HT1080 (cell line): Measurements from ENCODE around the gene TWIST2. TPM values are rescaled to one million over a fixed set of nuclear protein-coding genes. Genes with fewer than 3 reads are reported as not detected.

Experiments used
- DNase-seq: peaks from one replicate; pipeline ENCODE4 v3.0.0-alpha.2; 2015; ENCODE audit warnings: low read depth
- total RNA-seq: library from RNA; depleted of rRNA; stranded (reverse); fragments of >200 nt; shearing (Covaris generic); gene quantifications from 2 replicates; pipeline ENCODE4 v1.2.3, GENCODE V29; 2014

Gene TWIST2
- total RNA-seq, 1 experiment from 2014 or later: 52.1 TPM

DNA sequence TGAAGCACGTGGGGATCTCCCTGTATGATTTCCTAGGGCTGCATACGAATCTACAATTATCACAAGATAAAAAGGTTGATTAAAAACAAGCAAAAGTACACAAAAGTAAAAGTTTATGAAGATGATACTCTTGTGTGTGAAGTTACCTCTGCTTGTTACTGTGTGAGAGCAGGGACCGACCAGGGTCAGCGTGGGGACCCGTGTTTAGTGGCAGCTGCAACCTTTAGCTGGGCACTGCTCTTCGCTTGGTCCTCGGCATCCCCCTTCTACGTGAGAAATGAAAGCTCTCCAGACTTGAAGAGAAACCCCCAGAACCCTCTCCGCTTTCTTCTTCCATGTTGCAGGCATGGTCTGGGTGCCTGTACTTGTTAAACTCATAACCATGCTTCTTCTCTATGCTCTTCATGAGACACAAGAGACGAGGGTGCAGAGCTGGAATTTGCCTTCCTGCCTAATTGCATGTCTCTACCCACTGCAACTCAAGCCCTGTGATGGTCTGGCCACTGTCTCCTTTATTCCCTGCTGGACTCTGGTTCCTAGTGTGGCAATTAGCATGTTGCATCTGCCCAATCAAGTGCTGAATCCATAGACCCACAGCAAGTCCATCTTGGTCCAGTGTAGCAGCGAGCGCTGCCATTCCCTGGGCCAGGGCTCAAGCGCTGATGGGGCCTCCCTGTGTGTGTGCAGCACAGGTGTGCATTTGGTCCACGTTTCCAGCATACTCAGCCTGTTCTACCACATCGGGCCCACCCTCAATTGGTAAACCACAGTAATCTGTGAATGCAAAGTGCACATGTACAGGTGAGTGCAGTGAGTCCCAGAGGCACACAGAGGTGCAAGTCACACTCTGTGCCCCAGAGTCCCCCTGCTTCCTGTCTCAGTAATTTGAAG lies 88.5 kb downstream of the TWIST2 start:
- DNase-seq: no peak

DNA sequence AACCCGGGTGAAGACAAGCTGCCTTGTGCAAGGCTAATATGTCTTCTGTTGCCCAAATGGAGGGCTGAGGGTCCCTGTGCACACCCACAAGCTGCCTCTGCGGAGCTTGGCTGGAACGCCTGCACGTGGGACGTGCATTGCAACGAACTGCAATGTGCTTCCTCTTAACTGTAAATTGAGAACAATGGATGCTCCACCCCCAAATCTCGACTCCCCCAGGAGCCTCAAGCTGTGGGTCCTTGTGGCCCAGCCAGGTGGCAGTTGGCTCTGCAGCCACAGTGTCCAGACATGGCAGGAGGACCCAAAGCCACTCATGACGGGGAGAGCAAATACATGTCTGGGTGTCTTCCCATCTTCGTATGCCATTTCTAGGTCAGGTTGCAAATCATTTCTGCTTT lies 90.1 kb downstream of the TWIST2 start:
- DNase-seq: no peak

DNA sequence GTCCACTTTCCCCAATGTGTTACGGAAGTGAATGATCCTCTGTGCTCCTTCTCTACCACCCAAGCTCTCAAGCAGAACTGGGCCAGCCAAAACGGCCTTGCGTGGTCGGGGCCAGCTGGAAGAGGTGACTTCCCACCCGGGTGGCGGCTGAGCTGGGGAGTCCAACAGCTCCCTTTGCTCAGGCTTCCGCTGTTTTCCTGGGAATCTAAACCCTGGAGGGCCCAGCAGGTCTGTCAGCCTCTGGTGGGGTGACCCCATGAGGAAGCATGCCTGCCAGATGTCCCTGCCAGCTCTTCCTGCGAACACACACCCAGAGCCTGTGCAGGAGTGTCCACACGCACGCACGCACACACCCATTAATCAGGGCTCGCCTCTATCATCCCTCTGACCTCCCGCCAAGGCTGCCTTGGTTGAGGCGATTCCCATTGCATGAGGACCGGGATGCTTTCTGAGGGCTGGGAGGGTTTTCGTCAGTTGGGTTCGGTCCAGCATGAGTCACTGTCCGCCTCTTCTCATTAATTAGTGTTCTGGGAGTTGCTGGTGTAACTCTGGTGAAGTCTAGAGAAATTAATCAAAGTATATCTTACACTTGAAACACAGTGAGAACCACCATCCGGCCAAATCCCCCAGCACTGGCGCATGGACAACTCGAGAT lies 90.6 kb downstream of the TWIST2 start:
- DNase-seq: peak; percentile 27

DNA sequence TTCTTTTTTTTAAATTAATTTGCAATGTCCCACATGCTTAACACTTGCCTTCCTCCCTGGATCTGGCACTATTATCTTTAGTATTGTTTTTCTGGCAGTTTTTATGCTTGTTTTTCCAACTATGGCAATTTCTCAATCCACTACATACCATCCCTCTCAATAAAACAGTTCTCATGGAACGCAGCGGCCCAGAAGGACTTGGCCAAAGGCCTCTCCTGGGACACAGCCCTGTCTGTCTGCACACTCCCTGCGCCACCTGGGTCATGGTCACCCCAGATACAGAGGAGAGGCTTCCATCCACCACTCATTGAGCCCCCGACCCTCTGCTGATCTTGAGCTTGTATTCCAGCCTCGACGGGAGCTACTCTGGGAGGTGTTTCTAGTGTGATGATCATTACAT lies 91.2 kb downstream of the TWIST2 start:
- no peak for DNase-seq

DNA sequence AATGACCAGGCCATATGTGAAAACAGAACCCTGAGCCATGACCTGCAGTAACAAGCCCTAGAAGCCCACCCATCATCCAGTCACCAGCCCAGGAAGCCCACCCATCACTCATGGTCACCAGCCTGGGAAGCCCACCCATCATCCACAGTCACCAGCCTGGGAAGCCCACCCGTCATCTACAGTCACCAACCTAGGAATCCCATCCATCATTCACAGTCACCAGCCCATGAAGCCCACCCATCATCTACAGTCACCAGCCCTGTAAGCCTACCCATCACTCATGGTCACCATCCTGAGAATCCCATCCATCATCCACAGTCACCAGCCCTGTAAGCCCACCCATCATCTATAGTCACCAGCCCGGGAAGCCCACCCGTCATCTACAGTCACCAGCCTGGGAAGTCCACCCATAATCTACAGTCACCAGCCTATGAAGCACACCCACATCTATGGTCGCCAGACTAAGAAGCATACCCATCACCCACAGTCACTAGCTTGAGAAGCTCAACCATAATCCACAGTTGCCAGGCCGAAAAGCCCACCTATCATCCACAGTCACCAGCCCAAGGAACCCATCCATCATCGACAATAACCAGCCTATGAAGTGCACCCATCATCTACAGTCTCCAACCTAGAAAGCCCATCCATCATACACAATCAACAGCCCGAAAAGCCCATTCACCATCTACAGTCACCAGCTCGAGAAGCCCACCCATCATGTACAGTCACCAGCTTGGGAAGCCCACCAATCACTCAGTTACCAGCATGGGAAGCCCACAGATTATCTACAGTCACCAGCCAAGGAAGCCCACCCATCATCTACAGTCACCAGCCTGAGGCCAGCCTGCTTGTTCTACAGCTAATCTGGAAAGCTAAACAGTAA lies 91.9 kb downstream of the TWIST2 start:
- no peak for DNase-seq

DNA sequence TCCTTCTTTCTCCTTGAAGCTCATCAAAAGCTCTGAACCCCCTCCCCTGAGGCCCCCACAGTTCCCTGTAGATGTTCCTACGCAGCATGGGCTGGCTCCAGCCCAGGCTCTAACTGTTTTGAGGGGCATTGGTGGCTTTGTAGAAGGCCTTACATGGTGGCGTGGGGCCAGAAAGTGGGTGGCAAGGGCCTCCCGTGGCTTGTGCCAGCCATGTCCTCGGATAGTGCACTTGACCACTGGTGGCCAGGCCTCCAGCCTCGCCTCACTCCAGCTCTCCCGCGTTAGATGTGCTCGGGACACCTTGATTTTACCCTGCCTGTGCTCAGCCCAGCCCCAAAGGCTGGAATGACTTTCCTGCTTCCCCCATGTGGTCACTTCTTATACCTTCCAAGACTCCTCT lies 92.9 kb downstream of the TWIST2 start:
- DNase-seq: no peak

DNA sequence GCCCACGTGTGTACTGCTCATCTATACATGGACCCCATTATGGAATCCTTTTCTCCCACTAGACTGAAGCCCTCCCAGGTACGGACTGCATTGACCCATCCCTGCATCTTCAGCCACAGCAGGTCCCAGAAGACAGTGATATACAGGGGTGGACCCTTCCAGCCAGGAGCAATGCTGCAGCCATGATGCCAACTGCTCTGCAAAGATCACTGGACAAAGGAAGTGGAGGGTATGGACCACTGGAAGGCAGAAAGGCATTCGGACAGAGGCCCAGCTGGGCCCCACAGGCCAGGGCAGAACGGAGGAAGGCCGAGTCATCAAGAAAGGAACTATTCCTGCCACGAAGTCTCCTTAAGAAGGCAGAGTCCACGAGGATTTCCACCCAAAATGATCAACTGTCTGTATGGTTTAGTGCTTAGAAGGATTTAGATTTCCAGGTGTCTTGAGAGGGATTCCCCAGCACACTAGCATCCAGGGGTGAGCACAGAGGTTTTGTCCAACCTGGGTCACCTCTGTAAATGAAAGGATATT lies 93.4 kb downstream of the TWIST2 start:
- no peak for DNase-seq

DNA sequence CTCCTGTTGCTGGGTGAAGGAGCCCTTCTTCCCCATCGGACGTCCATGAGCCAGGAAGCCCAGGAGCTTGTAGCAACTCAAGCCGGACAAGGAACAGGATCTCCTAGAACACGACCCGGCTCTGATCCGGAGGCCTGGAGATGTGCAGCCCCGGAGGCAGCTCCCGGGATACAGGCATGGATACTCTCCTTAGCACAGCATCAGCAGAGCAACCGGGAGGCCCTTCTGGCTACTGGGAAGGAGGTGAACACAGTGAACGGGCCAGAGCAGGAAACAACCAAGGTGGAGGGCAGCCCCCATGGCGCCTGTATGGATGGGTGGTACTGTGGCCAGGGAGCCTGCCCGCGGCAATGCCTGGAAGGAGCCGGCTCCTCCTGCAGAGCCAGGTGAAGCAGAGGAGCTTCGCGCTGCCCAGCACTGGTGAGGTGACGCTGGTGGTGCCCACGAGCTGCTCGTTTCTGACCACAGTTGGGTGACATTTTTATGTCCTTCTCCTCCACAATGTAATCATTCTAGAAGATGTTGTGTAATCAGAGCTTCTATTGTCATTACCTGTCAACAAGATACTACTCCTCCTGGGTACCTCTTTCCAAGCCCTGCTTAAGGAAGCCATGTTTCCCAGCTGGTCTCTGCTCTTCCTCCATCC lies 94.3 kb downstream of the TWIST2 start:
- no peak for DNase-seq

DNA sequence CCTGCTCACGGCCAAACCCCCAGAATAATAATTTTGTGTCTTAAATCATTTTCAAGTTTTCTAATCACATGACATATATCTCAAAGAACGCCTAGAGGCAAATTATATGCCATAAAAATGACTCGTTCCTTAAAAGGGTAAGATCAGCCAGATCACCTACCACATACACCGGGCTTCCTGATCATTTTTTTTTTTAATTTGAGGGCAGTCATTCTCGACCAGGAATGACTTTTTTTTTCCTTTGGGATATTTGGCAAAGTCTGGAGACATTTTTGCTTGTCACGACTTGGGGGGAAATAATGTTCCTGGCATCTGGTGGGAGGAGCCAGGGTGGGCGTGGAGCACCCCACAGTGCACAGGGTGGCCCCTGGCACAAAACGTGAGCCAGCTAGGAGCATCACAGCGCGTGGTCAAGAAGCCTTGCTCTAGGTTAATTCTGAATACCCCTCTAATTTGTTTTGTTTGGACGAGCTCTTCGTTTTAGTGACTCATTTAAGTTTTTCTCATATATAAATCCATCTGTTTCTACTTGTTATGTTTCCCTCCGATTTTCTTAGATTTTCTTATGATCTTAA lies 94.9 kb downstream of the TWIST2 start:
- DNase-seq: no peak

DNA sequence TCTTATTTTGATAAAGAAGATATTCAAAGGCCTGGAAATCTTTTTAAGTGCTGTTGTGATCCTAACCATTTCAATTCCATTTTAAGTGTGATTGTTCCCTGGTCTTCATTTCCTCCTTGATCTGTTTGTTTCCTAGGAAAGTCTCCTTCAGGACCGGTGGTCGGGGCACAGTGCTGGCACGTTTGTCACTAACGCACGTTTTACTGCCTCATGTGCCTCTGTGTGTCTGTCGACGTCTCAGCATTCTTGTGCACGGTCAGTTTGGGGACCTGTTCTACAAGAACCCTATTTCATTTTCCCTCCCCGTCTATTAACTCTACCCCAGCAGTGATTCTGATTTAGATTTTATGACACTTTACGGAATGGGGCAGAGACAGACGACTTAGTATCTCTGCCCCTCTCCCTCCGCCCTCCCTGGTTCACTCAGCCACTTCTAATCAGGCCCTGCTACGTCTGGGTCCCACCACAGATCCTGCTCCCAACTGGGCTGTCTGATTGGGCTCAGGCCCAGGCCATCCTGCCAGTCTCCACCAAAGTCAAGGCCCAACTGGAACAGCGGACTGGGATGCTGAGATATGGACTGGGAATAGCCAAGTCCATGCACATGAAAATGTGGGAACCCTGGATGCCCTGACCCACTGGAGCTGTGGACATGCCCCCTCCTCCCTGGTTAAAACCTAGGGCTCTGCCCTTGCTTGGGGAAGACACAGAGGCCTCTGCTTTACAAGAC lies 95.6 kb downstream of the TWIST2 start:
- DNase-seq: no peak

DNA sequence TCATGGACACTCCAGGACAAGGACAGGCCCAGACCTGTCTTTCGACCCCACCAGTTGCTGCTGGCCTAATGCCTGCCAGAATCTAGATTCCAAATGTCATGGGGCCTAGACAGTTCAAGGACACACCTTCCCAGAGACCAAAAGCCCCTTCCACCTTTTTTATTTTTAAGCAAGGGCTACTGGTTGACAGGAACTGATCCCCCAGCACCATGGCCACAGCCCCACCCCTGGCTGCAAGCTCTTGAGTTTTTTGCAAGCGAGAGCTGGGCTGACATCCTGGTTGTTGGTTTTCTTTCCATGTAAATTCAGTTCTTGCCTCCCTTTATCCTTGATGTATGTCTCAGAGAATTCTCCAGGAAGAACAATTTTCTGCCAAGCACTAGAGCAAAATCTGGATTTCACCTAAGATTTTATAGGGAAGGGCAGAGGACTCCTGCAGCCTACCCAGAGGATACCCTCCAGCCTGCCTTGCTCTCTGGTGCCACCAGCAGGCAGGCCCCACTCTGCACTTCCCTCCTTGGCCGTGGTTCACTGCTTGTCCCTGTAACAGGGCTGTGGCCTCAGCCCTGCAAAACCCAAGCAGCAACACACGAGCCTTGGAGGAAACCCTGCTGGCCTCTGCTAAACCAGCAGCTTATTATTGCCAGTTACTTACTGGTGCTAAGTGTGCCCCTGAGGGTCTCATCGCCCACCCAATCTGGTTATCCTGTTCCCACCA lies 97.7 kb downstream of the TWIST2 start:
- peak; percentile 44 for DNase-seq

DNA sequence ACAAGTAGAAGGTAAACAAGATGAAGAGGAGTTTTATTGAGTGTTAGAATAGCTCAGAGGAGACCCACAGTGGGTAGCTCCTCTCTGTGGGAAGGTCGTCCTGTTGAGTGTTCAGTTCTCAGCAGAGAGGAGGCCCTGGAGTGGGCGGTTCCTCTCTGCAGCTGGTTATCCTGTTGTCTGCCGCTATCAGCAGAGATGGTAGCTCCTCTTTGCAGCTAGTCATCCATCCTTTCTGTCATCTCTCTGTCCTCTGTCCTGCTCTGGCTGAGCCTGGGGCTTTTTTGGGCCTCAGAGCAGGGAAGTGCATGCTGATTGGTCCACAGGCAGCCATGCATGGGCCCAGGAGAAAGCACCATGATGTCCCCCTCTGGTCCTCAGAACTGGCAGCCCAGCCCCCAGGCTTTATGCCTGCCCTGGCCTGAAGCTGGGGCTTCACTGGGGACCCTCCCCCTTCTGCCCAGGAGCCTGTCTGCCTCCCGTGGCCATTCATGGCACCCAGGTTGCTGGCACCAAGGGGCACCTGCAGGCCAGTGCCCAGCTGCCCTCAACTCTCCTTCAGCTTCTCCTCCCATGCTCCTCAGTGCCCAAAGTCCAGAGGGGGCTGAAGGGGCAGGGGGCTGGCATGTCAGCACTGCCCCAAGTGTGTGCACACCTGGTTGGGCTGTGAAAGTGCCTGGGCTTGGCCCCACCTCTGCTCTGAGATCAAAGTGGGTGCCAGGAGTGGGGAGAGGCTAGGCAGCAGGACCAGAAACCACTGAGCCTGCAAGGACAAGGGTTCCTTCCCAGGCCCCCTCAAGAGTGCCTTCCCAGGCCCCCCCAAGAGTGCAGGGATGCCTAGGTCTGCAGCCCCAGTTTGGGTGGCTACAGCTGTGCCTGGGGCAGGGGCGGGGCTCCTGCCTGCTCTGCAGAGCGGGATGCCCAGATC lies 98.7 kb downstream of the TWIST2 start:
- DNase-seq: no peak

DNA sequence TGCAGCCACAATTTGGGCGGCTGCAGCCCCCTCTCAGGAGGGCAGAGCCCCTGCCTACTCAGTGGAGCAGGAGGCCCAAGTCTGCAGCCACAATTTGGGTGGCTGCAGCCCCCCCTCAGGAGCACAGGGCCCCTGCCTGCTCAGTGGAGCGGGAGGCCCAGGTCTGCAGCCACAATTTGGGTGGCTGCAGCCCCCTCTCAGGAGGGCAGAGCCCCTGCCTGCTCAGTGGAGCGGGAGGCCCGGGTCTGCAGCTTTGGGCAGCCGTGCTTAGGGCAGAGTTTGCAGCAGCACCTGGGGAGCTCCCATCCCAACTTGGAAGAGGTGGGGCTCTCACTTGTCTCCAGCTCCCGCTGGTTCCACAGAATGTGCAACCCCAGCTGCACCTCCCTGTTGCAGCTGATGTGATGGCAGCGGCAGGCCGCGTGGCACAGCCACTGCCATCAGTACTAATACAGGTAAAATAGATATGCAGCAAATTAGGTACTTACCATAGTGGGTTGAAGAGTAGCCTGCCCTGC lies 99.4 kb downstream of the TWIST2 start:
- no peak for DNase-seq

DNA sequence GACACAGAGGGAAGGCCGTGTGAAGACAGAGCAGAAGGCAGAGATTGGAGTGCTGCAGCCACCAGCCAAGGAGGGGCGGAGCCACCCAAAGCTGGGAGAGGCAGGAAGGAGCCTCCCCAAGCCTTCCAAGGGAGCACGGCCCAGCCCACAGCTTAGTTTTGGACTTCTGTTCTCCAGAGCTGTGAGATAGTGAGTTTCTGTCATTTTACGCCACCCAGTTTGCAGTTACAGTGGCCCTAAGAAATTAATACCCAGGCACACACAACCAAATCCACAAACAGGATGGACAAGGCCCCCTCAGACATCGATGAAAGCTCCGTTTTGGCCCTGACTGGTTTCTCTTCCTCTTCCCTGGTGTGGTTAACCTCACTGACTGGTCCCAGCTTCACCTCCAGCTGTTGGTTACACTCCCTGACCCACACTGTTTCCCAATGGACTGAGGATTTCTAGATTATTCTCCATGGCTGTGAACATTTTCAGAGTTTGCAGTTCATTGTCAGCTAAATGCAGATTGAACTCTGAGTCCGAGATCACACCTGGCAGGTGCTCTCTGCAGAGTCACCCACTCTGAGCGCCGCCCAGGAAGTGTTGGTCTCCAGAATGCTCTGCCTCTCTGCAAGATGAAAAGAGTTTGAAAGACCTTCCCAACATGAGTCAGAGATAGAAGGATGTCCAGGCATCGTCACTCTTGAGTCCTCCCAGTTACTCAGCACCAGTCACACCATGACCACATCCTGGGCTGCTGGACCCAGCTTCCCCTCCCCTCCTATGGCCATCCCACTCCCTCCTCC lies 100.2 kb downstream of the TWIST2 start:
- DNase-seq: peak; percentile 99

DNA sequence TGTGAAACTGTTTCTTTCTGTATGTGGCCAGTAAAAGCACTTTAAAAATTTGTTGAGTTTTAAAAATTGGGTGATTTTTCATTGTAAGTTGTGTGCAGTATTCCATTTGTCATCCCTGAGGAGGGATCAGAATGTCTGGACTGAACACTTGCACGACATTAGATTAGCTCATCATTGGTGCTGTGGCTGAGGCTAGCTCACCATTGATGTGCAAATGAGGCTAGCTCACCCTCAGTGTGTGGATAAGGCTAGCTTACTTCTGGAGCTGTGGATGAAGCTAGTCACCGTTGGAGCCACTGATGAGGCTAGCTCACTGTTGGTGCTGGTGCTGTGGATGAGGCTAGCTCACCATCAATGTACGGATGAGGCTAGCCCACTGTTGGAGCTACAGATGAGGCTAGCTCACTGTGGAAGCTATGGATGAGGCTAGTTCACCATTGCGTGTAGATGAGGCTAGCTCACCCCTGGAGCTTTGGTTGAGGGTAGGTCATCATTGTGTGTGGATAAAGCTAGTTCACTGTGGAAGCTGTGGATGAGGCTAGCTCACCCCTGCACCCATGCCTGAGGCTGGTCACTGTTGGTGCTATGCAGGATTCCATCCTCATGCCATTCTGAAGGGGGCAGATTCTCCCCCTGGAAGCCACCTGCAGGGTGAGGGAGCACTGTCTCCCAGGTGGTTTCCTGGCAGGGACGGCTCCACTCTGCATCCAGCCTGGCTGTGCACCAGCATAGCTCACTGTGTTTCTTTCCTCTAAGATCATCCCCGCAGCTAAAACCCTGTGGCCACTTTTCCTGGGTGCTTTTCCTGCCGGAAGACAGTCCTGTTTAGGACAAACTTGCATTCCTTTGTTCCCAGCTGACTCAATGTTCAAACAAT lies 101.1 kb downstream of the TWIST2 start:
- DNase-seq: no peak

DNA sequence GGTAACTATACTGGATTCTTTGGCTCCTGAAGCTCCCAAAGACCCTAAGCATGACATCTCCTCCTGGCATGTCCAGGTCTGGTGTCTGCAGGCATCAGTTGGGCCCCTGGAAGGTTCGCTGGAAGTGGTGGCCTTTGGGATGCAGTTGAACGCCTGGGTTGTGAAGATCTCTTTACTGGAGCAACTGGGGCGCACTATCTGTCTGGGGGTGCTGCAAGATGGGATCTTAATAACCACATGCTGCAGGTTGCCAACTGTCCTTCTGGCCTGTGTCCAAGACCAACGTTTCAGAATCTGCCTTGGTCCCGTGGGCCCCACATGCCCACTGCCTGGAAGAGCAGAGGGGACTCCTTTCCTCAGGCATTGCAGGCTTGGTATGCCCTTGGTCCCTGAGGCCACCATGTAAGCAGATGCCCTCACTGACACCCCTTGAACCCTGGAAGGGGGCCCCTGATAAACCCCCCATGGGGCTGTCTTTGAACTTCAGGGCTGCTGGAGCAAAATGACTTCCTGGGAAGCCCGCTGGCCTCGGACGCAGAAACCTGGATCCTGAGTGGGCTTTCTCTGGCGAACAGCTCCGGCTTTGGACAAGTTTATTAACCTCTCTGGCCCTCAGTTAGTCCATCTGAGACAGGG lies 101.9 kb downstream of the TWIST2 start:
- no peak for DNase-seq
